Activated CD4-positive, alpha-beta T cell treated with anti-CD3 and anti-CD28 coated beads, Interleukin-2, Interleukin-6, amounts not matched to agents 100 ng/mL and 50 ng/mL, durations not matched to agents 16 hours and 8 hours (primary cell): Measurements from ENCODE around the gene CDCA7L.

ENCODE experiments used
- DNase-seq: peaks from one replicate; pipeline ENCODE4 v3.0.0-alpha.2; 2020

CDCA7L gene

GRCh38 chr7:21945454-21946221 is at the start of gene CDCA7L:
Gene CDCA7L, minus strand, starts transcription at chr7:21945899. Its CDS starts 95 bp downstream, at chr7:21945804.
- DNase-seq = peak; percentile 81

GRCh38 chr7:21986096-21986495 is 40.4 kb upstream of the CDCA7L start:
- no peak for DNase-seq

- no peak for DNase-seq
Observed at GRCh38 chr7:21984042-21984441, 38.3 kb upstream of the CDCA7L start.

- DNase-seq = no peak
Observed at GRCh38 chr7:21983056-21983455, 37.4 kb upstream of the CDCA7L start.

GRCh38 chr7:21981524-21981923 is 35.8 kb upstream of the CDCA7L start:
- no peak for DNase-seq

- DNase-seq = no peak
Observed at GRCh38 chr7:21980926-21981500, 35.3 kb upstream of the CDCA7L start.

GRCh38 chr7:21972397-21972784 is 26.7 kb upstream of the CDCA7L start:
- no peak for DNase-seq

GRCh38 chr7:21971780-21972396 is 26.2 kb upstream of the CDCA7L start:
- DNase-seq = no peak

GRCh38 chr7:21969822-21970221 is 24.1 kb upstream of the CDCA7L start:
- no peak for DNase-seq

- peak; percentile 37 for DNase-seq
Observed at GRCh38 chr7:21967598-21968003, 21.9 kb upstream of the CDCA7L start.

- DNase-seq = no peak
Observed at GRCh38 chr7:21966271-21966670, 20.6 kb upstream of the CDCA7L start.

GRCh38 chr7:21965291-21965690 is 19.6 kb upstream of the CDCA7L start:
- DNase-seq = no peak

- DNase-seq = no peak
Observed at GRCh38 chr7:21962677-21963076, 17.0 kb upstream of the CDCA7L start.

- no peak for DNase-seq
Observed at GRCh38 chr7:21960922-21961321, 15.2 kb upstream of the CDCA7L start.

- DNase-seq = no peak
Observed at GRCh38 chr7:21959387-21959776, 13.7 kb upstream of the CDCA7L start.

- DNase-seq = no peak
Observed at GRCh38 chr7:21953781-21954180, 8.1 kb upstream of the CDCA7L start.

GRCh38 chr7:21948887-21949540 is 3.3 kb upstream of the CDCA7L start:
- DNase-seq = no peak

- DNase-seq = no peak
Observed at GRCh38 chr7:21948364-21948763, 2.7 kb upstream of the CDCA7L start.

- DNase-seq = no peak
Observed at GRCh38 chr7:21947946-21948345, 2.2 kb upstream of the CDCA7L start.

- DNase-seq = no peak
Observed at GRCh38 chr7:21947056-21947455, 1.4 kb upstream of the CDCA7L start.

- no peak for DNase-seq
Observed at GRCh38 chr7:21946222-21946709, 567 bp upstream of the CDCA7L start.

GRCh38 chr7:21944616-21945453 is 864 bp downstream of the CDCA7L start:
- peak; percentile 58 for DNase-seq

- DNase-seq = no peak
Observed at GRCh38 chr7:21943436-21943835, 2.3 kb downstream of the CDCA7L start.
